KMS-11 (cell line): ENCODE measurements around the gene TREH.

Experiments
- H2AFZ ChIP-seq: fragments of 200-600 bp; sonication (generic); 2 replicates; pipeline ENCODE4 v1.6.1; 2016; ENCODE audit warnings: antibody characterized with exemption, mixed run types, low read depth
- H3K27ac ChIP-seq: fragments of 200-600 bp; sonication (generic); 2 replicates; pipeline ENCODE4 v1.6.1; 2016; ENCODE audit warnings: mild to moderate bottlenecking, mixed run types
- H3K27me3 ChIP-seq: fragments of 200-600 bp; sonication (generic); 2 replicates; pipeline ENCODE4 v1.6.1; 2017; ENCODE audit warnings: mild to moderate bottlenecking, low read depth, mixed run types, moderate library complexity; ENCODE audit not compliant: insufficient read depth
- H3K36me3 ChIP-seq: fragments of 200-600 bp; sonication (generic); 2 replicates; pipeline ENCODE4 v1.6.1; 2017; ENCODE audit warnings: mild to moderate bottlenecking, mixed run types; ENCODE audit not compliant: insufficient read depth
- H3K4me1 ChIP-seq: fragments of 200-600 bp; sonication (generic); 2 replicates; pipeline ENCODE4 v1.6.1; 2016; ENCODE audit warnings: mild to moderate bottlenecking, low read depth, mixed run types; ENCODE audit not compliant: poor library complexity, severe bottlenecking
- H3K4me2 ChIP-seq: fragments of 200-600 bp; sonication (generic); 2 replicates; pipeline ENCODE4 v1.7.0; 2016; ENCODE audit warnings: mild to moderate bottlenecking, mixed run types
- H3K4me3 ChIP-seq: fragments of 200-600 bp; sonication (generic); IDR thresholded peaks from 2 replicates; pipeline ENCODE4 v1.6.1; 2017; ENCODE audit warnings: low read depth, low read length, mixed read lengths; ENCODE audit not compliant: insufficient read depth
- H3K79me2 ChIP-seq: fragments of 200-600 bp; sonication (generic); 2 replicates; pipeline ENCODE4 v1.6.1; 2016; ENCODE audit warnings: low read depth, mixed run types; ENCODE audit not compliant: insufficient read depth
- H3K9ac ChIP-seq: fragments of 200-600 bp; sonication (generic); 2 replicates; pipeline ENCODE4 v1.6.1; 2016; ENCODE audit warnings: mild to moderate bottlenecking, mixed run types
- H4K20me1 ChIP-seq: fragments of 200-600 bp; sonication (generic); 2 replicates; pipeline ENCODE4 v1.6.1; 2016; ENCODE audit warnings: mild to moderate bottlenecking, mixed run types; ENCODE audit not compliant: insufficient read depth
- CTCF ChIP-seq: fragments of 200-600 bp; sonication (generic); conservative IDR thresholded peaks from 2 replicates; pipeline ENCODE4 v1.6.1; 2017; ENCODE audit warnings: low read depth, mild to moderate bottlenecking, antibody characterized with exemption, low read length, moderate library complexity, mixed read lengths

TREH gene

GRCh38 chr11:118620529-118621070 is 58.9 kb downstream of the TREH start:
- no peak overlapping the region for H3K9ac ChIP-seq
- H3K4me1 ChIP-seq: peaks cover 3% of the 10 kb centered on the region
- no peaks in the 10 kb centered on the region for H3K79me2 ChIP-seq
- no peak overlapping the region for H3K4me3 ChIP-seq
- no peaks in the 10 kb centered on the region for H3K27me3 ChIP-seq
- H3K4me2 ChIP-seq: no peak overlapping the region
- no peaks in the 10 kb centered on the region for H3K36me3 ChIP-seq
- H3K27ac ChIP-seq: no peak overlapping the region
- H2AFZ ChIP-seq: no peak overlapping the region
- no peaks in the 10 kb centered on the region for H4K20me1 ChIP-seq
- no peak for TF ChIP-seq CTCF

GRCh38 chr11:118619444-118620197 is 59.8 kb downstream of the TREH start:
- Histone ChIP-seq H4K20me1 (no peaks in the 10 kb centered on the region), H3K9ac (no peak overlapping the region), H3K27me3 (no peaks in the 10 kb centered on the region), H3K4me1 (peaks cover 3% of the 10 kb centered on the region), H3K36me3 (no peaks in the 10 kb centered on the region), H2AFZ (no peak overlapping the region), H3K79me2 (no peaks in the 10 kb centered on the region), H3K4me3 (no peak overlapping the region), H3K4me2 (no peak overlapping the region), H3K27ac (no peak overlapping the region)
- TF ChIP-seq CTCF: no peak

GRCh38 chr11:118618991-118619375 is 60.5 kb downstream of the TREH start:
- Histone ChIP-seq H3K4me3 (no peak overlapping the region), H3K27me3 (no peaks in the 10 kb centered on the region), H3K36me3 (no peaks in the 10 kb centered on the region), H2AFZ (no peak overlapping the region), H3K4me2 (no peak overlapping the region), H4K20me1 (no peaks in the 10 kb centered on the region), H3K9ac (no peak overlapping the region), H3K4me1 (peaks cover 3% of the 10 kb centered on the region), H3K27ac (no peak overlapping the region), H3K79me2 (no peaks in the 10 kb centered on the region)
- no peak for TF ChIP-seq CTCF

- Histone ChIP-seq H3K4me3 (no peak overlapping the region), H3K27ac (no peak overlapping the region), H3K79me2 (no peaks in the 10 kb centered on the region), H4K20me1 (no peaks in the 10 kb centered on the region), H3K9ac (no peak overlapping the region), H3K27me3 (no peaks in the 10 kb centered on the region), H3K4me1 (peaks cover 3% of the 10 kb centered on the region), H3K36me3 (no peaks in the 10 kb centered on the region), H2AFZ (no peak overlapping the region), H3K4me2 (no peak overlapping the region)
- TF ChIP-seq CTCF: no peak
Measured at GRCh38 chr11:118618115-118618990, 61.1 kb downstream of the TREH start.
